Ovary (tissue), 10 donors: Measurements from ENCODE around the gene PIAS4. TPM values are rescaled to one million over a fixed set of nuclear protein-coding genes. Genes with fewer than 3 reads are reported as not detected.
A peak's percentile ranks its signal among the peaks of the same experiment; 100 is the strongest.

Experiments
- DNase-seq, 5 donors: peaks; one replicate each; pipeline ENCODE4 v3.0.0-alpha.2; 2019 to 2020
- H3K27ac ChIP-seq, 2 donors: fragments of 200-600 bp; one replicate each; pipeline versions ENCODE4 v1.5.1 to v1.8.0; 2019 to 2022
- H3K27me3 ChIP-seq: fragments of 200-600 bp; one replicate; pipeline ENCODE4 v1.8.0; 2022
- H3K36me3 ChIP-seq: fragments of 200-600 bp; sonication (generic); one replicate; pipeline ENCODE4 v1.5.1; 2019
- H3K4me1 ChIP-seq: one replicate; pipeline ENCODE4 v1.8.1; 2013; ENCODE audit warnings: mild to moderate bottlenecking, moderate library complexity; ENCODE audit not compliant: insufficient read depth
- H3K4me3 ChIP-seq: fragments of 200-600 bp; sonication (generic); one replicate; pipeline ENCODE4 v1.5.1; 2017
- H3K9me3 ChIP-seq, 2 donors: fragments of 200-600 bp in 1 of 2; sonication (generic) in 1 of 2; one replicate each; pipeline versions ENCODE4 v1.5.1 to v1.8.1; 2013 to 2019; ENCODE audit warnings: mild to moderate bottlenecking in 1 of 2, moderate library complexity in 1 of 2
- EP300 ChIP-seq: sonication (generic); formaldehyde crosslinking; IDR thresholded peaks from one replicate; pipeline ENCODE4 v1.6.1; 2017; ENCODE audit warnings: antibody characterized with exemption
- POLR2A ChIP-seq: fragments of 450-650 bp; IDR thresholded peaks from one replicate; pipeline ENCODE4 v1.6.1; 2017; ENCODE audit warnings: antibody characterized with exemption, mild to moderate bottlenecking, moderate library complexity
- WGBS, 3 donors: extraction: QIAGEN DNeasy Blood & Tissue Kit in 1 of 3; methylation state at CpG; one replicate each; pipeline versions ENCODE4 v1.1.5 to v1.1.7; 2013 to 2017; 5-methylcytosine and 5-hydroxymethylcytosine counted together
- intact Hi-C, 4 donors: fragments of 100-400 bp; cut with DNase I; formaldehyde crosslinking; loops; one replicate each; pipeline versions ENCODE4 v1.11.0 to v1.15.1; 2022 to 2023
- long read RNA-seq, 3 donors: library from polyadenylated mRNA in 2 of 3; unstranded in 2 of 3; transcript quantifications; one replicate each; pipeline ENCODE4 v2.0.0 and lab custom pipeline, GENCODE V29; 2021 to 2026
- polyA plus RNA-seq, 2 donors: library from polyadenylated mRNA; stranded (reverse); fragments of 200-250 nt in 1 of 2; fragments of 350-450 nt in 1 of 2; fragmentation: Illumina TruSeq in 1 of 2; extraction: RNeasy Lipid Tissue Mini Kit (QIAGEN cat#74804) in 1 of 2; gene quantifications; one replicate each; pipeline ENCODE4 v1.2.3, GENCODE V29; 2013 to 2014
- total RNA-seq, 7 donors: library from RNA; depleted of rRNA in 2 of 7; stranded (reverse); fragments of >200 nt in 2 of 7; fragmentation: NEBNext Ultra II Directional in 3 of 7; extraction: Animal tissue kit (Norgen Biotek cat#: 25700) in 3 of 7; gene quantifications; one replicate each; pipeline versions ENCODE4 v1.1.0 to v1.2.4, GENCODE V29; 2016 to 2023
- TF ChIP-seq, protein P1 (sequence below), 3 donors: fragments of 450-650 bp in 2 of 3; fragments of 200-600 bp in 1 of 3; IDR thresholded peaks; one replicate each; pipeline versions ENCODE4 v1.5.1 to v1.8.0; 2016 to 2022; ENCODE audit warnings: antibody characterized with exemption in 3 of 3, mild to moderate bottlenecking in 1 of 3
- donor health status: DM: no; HTN: no; CAD: no; lungs with moderate emphysema.
- donor health status: DM: no; HTN: no; CAD: no.
- donor health status: Bipolar disorder and iron deficiency.
- donor health status: DM: yes; HTN: yes; CAD: no.
- donor health status: DM: no; HTN: no; CAD: no.
- donor health status: DM: yes; HTN: yes; CAD: no.

PIAS4 gene
- total RNA-seq, result 10 to 100 TPM; 11.6 to 29.7 (median 23.6) TPM
- polyA plus RNA-seq, result 10 to 100 TPM in 1 of 2 donors, 1 to 10 TPM in 1; 5.2 to 18.9 TPM
- long read RNA-seq, donor 1, transcript PIAS4-201 (11 exons, 3,159 nt), result major isoform, 110 of 147 reads
- long read RNA-seq, donor 1, partial matches to known transcripts, result 21 of 147 reads
- long read RNA-seq, donor 1, other reads (novel, unspliced or antisense), result 16 of 147 reads
- long read RNA-seq, donor 2, transcript PIAS4-201 (11 exons, 3,159 nt), result major isoform, 23 of 24 reads
- long read RNA-seq, donor 2, partial matches to known transcripts, result 0 of 24 reads
- long read RNA-seq, donor 2, other reads (novel, unspliced or antisense), result 0 of 24 reads
- long read RNA-seq, donor 3, transcript PIAS4-201 (11 exons, 3,159 nt), result major isoform, 37 of 65 reads
- long read RNA-seq, donor 3, partial matches to known transcripts, result 6 of 65 reads
- long read RNA-seq, donor 3, other reads (novel, unspliced or antisense), result 22 of 65 reads

DNA sequence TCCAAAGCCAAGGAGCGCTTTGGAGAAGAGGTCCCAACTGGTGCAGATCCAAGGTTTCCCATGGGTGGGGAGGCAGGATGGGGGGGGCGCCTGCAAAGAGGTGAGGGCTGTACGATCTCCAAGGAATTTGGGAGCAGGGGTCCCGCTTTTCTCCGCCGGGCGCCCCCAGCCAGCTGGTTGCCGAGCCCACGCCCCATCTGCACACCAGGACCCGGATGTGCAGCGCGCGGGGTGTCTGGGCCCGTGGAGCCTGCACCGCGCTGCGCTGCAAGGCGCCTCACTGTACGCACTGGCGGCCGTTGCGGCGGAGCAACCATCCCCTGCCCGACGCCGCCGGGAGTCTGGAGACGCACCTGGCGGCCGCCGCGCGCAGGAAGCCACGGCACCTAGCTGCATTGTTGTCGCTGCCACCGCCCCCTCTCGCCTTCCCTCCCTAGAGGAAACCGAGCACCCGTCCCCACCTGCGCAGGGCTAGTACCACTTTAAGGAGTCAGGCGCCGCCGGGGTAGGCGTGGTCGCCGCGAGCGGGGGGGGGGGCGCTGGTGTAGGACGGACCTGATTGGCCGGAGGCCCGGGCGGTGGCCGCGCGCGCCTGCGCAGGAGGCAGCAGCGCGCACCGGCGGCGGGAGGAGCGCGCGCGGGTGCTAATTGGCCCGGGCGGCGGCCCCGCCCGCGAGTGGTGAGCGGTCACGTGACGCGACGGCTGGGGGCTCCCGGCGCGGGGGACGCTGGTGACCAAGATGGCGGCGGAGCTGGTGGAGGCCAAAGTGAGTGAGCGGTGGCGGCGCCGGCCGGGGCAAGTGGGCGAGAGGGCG, at the start of gene PIAS4:
Gene PIAS4 (plus strand): TSS at position 716 of the 815 bp plus-strand sequence. CDS start 25 bp downstream, at position 741.
- TF ChIP-seq EP300, result no peak
- TF ChIP-seq, protein P1, sequence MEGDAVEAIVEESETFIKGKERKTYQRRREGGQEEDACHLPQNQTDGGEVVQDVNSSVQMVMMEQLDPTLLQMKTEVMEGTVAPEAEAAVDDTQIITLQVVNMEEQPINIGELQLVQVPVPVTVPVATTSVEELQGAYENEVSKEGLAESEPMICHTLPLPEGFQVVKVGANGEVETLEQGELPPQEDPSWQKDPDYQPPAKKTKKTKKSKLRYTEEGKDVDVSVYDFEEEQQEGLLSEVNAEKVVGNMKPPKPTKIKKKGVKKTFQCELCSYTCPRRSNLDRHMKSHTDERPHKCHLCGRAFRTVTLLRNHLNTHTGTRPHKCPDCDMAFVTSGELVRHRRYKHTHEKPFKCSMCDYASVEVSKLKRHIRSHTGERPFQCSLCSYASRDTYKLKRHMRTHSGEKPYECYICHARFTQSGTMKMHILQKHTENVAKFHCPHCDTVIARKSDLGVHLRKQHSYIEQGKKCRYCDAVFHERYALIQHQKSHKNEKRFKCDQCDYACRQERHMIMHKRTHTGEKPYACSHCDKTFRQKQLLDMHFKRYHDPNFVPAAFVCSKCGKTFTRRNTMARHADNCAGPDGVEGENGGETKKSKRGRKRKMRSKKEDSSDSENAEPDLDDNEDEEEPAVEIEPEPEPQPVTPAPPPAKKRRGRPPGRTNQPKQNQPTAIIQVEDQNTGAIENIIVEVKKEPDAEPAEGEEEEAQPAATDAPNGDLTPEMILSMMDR (IDR thresholded peaks at IDR 0.05), result peak in 1 of 3 donors; percentile 4
- peak; percentile 33 for TF ChIP-seq POLR2A
- WGBS, 3 donors, result 0% methylated on average over 44 to 91 of the region's 91 CpGs
- peaks cover 22% of the 10 kb centered on the region for H3K4me1 ChIP-seq

GRCh38 chr19:3958836-3959765, 48.4 kb upstream of the PIAS4 start:
- WGBS, 3 donors, result 92 to 95% (median 93%) methylated on average over 83 to 86 of the region's 86 CpGs
- H3K27ac ChIP-seq, result no peak overlapping the region
- peak in 2 of 5 donors; percentile 23 to 38 for DNase-seq
- intact Hi-C loops, result no loop called here
- H3K9me3 ChIP-seq, result no peaks in the 10 kb centered on the region
- no peaks in the 10 kb centered on the region for H3K27me3 ChIP-seq
- TF ChIP-seq EP300, result no peak
- TF ChIP-seq, protein P1 (IDR thresholded peaks at IDR 0.05), result no peak
- TF ChIP-seq POLR2A, result no peak
- no peak overlapping the region for H3K4me3 ChIP-seq
- no peaks in the 10 kb centered on the region for H3K36me3 ChIP-seq
- H3K4me1 ChIP-seq, result no peaks in the 10 kb centered on the region

More for the DNA sequence above, at the start of gene PIAS4:
- no peaks in the 10 kb centered on the region for H3K9me3 ChIP-seq
- no peaks in the 10 kb centered on the region for H3K27me3 ChIP-seq
- DNase-seq, result peak; percentile 95 to 98 (median 97)
- intact Hi-C loops, result no loop called here
- peak within 1 kb of the TSS; percentile 91 for H3K4me3 ChIP-seq
- no peaks in the 10 kb centered on the region for H3K36me3 ChIP-seq
- H3K27ac ChIP-seq, result peak within 1 kb of the TSS; percentile 75 to 88

DNA sequence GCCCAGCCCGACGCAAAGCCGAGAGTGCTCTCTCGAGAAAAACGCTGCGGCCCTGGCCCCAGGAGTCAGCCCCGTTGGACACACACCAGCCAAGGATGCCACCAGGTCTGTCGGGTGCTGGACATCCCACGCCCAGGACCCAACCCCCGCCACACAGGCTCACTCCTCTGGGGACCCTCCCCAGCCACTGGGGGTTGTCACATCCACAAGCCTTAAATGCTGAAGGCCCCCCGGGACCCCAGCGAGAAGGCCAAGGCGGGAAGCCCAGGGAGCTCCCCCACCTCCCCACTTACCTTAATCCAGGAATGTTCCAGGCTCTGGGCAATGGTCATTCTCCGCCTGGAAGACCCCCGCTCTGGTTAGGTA, 47.8 kb upstream of the PIAS4 start:
- no peaks in the 10 kb centered on the region for H3K36me3 ChIP-seq
- intact Hi-C loops, result no loop called here

More for the DNA sequence above, 47.8 kb upstream of the PIAS4 start:
- 90 to 98% (median 94%) methylated on average over 8 to 15 of the region's 15 CpGs for WGBS, 3 donors
- Histone ChIP-seq H3K4me3 (no peak overlapping the region), H3K27me3 (no peaks in the 10 kb centered on the region), H3K9me3 (no peaks in the 10 kb centered on the region), H3K27ac (no peak overlapping the region), H3K4me1 (no peaks in the 10 kb centered on the region)
- DNase-seq, result no peak
- no peak for TF ChIP-seq POLR2A
- TF ChIP-seq EP300, result no peak
- TF ChIP-seq, protein P1 (IDR thresholded peaks at IDR 0.05), result no peak
